ENCODE results near the gene DDX1. TPM values are rescaled to one million over a fixed set of nuclear protein-coding genes. Genes with fewer than 3 reads are reported as not detected.
"Not testable (repeated sequence)": the region's sequence is repeated elsewhere in the genome, so short reads cannot be mapped to it uniquely, and the experiment has no call there.

The DDX1 gene
- total RNA-seq, 1 experiment from 2014 or later: 70.7 TPM

DNA sequence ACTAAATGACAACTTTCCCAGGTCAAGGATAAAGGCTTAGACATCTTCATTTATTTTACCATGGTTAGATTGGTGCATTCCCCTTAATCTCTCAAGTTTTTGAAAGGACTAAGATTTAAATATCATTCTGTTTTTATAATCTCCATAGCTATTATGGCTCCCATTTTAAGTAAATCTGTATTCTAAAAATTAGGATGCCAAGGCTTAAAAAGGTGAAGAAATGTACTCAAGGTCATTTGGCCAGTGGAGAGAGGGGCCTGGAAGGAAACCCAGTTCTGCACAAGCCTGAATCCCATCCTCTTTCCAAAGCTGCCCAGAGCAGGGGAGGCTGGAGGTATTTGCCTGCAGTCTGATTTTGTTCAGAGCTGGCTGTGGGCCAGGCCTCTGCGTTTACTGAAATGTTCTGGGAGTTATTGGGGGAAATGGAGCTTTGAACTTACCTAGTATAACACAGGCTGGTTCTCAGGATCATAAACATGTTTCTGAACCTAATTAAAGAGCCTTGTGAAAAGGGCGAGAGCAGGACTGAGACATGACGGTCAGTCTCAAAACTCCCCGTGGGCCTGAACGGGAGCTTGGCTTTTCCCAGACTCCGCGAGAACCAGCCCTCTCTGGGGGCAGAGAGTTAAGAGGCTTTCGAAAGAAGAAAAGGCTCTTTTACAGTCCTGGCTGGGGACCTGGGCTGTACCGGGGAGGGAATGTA is 85.6 kb downstream of the DDX1 start:
- Histone ChIP-seq H3K4me3 (ENCODE audit: insufficient read depth, low read depth, low read length) (no peak overlapping the region), H3K36me3 (replicated peaks; ENCODE audit: control insufficient read depth, insufficient read depth, low read length) (no peaks in the 10 kb centered on the region)
- DNase-seq: peak; percentile 52

DNA sequence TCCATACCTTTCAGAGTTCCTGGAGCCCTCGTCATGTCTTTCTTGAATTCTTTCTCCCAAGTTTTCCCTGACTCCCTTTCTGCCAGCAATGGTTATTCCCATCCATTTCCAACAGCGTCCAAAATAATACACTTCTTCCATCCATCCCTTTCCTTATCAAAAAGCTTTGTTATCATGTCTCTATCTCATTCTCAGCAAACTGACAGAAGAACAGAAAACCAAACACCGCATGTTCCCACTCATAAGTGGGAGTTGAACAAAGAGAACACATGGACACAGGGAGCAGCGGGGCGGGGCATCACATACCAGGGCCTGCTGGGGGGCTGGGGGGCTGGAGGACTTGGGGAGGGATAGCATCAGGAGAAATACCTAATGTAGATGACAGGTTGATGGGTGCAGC is 86.7 kb downstream of the DDX1 start:
- Histone ChIP-seq H3K4me3 (ENCODE audit: insufficient read depth, low read depth, low read length) (no peak overlapping the region), H3K27me3 (ENCODE audit: control insufficient read depth, insufficient read depth, low read length) (no peaks in the 10 kb centered on the region), H3K36me3 (replicated peaks; ENCODE audit: control insufficient read depth, insufficient read depth, low read length) (no peaks in the 10 kb centered on the region)
- DNase-seq: no peak

More for the DNA sequence above, 85.6 kb downstream of the DDX1 start:
- no peaks in the 10 kb centered on the region for H3K27me3 ChIP-seq (ENCODE audit: control insufficient read depth, insufficient read depth, low read length)

DNA sequence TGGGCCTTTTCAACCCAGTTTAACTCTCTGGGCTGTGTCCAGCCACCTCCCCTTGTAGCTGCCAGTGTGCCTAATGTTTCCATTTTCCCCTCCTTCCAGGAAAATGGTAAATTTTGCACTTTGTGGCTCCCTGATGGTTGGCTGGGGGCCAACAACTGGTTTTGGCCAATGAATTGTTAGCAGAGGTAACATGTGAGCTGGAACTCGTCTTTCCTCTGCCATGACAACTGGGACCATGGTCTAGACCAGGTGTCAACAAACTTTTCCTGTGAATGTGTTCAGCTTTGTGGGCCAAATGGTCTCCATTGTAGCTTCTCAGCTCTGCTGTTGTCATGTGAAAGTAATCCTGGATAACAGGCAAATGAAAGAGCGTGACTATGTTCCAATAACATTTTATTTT is 87.2 kb downstream of the DDX1 start:
- no peaks in the 10 kb centered on the region for H3K27me3 ChIP-seq (ENCODE audit: control insufficient read depth, insufficient read depth, low read length)
- no peak overlapping the region for H3K4me3 ChIP-seq (ENCODE audit: insufficient read depth, low read depth, low read length)
- DNase-seq: no peak
- H3K36me3 ChIP-seq (replicated peaks; ENCODE audit: control insufficient read depth, insufficient read depth, low read length): no peaks in the 10 kb centered on the region

DNA sequence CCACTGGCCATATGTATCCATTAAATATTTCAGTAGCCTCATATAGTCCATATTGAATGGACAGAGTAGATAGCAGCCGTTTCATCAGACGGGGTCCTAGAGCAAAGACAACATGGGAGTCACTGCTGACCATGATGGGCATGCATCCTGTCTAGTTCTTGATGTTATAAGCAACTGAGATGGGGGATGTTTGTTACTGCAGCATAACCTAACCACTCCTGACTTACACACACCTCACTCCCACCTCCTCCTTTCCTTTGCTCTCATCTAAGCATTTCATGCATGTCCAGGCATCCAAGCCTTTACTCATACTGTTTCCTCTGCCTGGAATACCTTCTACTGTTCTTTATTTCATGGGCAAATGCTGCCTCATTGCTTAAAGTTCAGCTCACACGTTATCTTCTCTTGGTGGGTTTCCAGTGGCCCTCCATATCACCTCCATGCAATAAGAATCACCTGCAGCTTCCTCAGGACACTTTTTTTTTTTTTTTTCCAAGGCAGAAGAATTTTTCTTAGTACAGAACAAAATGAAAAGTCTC is 87.8 kb downstream of the DDX1 start:
- Histone ChIP-seq H3K4me3 (ENCODE audit: insufficient read depth, low read depth, low read length) (no peak overlapping the region), H3K36me3 (replicated peaks; ENCODE audit: control insufficient read depth, insufficient read depth, low read length) (no peaks in the 10 kb centered on the region), H3K27me3 (ENCODE audit: control insufficient read depth, insufficient read depth, low read length) (no peaks in the 10 kb centered on the region)
- DNase-seq: no peak

DNA sequence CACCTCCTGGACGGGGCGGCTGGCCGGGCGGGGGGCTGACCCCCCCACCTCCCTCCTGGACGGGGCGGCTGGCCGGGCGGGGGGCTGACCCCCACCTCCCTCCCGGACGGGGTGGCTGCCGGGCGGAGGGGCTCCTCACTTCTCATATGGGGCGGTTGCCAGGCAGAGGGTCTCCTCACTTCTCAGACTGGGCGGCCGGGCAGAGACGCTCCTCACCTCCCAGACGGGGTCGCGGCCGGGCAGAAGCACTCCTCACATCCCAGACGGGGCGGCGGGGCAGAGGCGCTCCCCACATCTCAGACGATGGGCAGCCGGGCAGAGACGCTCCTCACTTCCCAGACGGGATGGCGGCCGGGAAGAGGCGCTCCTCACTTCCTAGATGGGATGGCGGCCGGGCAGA is 88.5 kb downstream of the DDX1 start:
- not testable (repeated sequence) for H3K4me3 ChIP-seq (ENCODE audit: insufficient read depth, low read depth, low read length); DNase-seq; H3K36me3 ChIP-seq (replicated peaks; ENCODE audit: control insufficient read depth, insufficient read depth, low read length); H3K27me3 ChIP-seq (ENCODE audit: control insufficient read depth, insufficient read depth, low read length)

Other genes starting within 250 kb of the DDX1 start
- gene NBAS, start 30.5 kb upstream of the DDX1 start, total RNA-seq (2014; rRNA removed; shearing (Covaris generic)): 35.5 and 43.7 TPM in 2 replicates

Data from H7 (cell line).